ENCODE results near the gene KCNT2. TPM values are rescaled to one million over a fixed set of nuclear protein-coding genes. Genes with fewer than 3 reads are reported as not detected.

Gene KCNT2
- total and polyA plus RNA-seq, 10 of the 15 experiments (the other 5 are each of a cell fraction or from before 2014, with no cell fraction given) = not detected

- FAIRE-seq = no peak
- ATAC-seq = no peak
- DNase-seq (ENCODE audit: low read depth, low spot score) = no peak
- no peaks in the 10 kb centered on the region for H4K20me1 ChIP-seq (ENCODE audit: control insufficient read depth, insufficient read depth)
- no TSS peak for BruUV-seq (replicated peaks)
- no peaks in the 10 kb centered on the region for H3K9me3 ChIP-seq (replicated peaks; ENCODE audit: control insufficient read depth, insufficient read depth, low read length)
- intact Hi-C loops (cut with micrococcal nuclease; ENCODE audit: unreplicated experiment) = loop anchor here (10.0 kb wide), 1 partner anchor 307 kb away; no protein-coding TSS in a partner anchor
- TF ChIP-seq HDAC2 (IDR thresholded peaks at IDR 0.05) (no peak), CUX1 (IDR thresholded peaks at IDR 0.05; ENCODE audit: insufficient replicate concordance, low read depth, low read length) (no peak), TCF3 (IDR thresholded peaks at IDR 0.05; ENCODE audit: borderline replicate concordance, insufficient read depth, low read depth, low read length) (no peak), ZNF207 (IDR thresholded peaks at IDR 0.05; ENCODE audit: borderline replicate concordance) (no peak), EZH2 (IDR thresholded peaks at IDR 0.05; ENCODE audit: borderline replicate concordance, control insufficient read depth, low read depth, low read length) (no peak), NBN (IDR thresholded peaks at IDR 0.05) (no peak), POLR2AphosphoS2 (IDR thresholded peaks at IDR 0.05; ENCODE audit: low read depth, low read length) (no peak)
- in situ Hi-C loops (cut with MboI) = no loop called here
- H3K27me3 ChIP-seq (replicated peaks in 1 of 2; ENCODE audit: control insufficient read depth in 2 of 2, insufficient read depth in 2 of 2, low read length in 1 of 2) = no peaks in the 10 kb centered on the region
- no peak overlapping the region for H3K27ac ChIP-seq (ENCODE audit: control insufficient read depth, insufficient read depth)
- no peak overlapping the region for H3K4me2 ChIP-seq (ENCODE audit: control insufficient read depth, insufficient read depth)
- H3K4me3 ChIP-seq = no peak overlapping the region
- H3K36me3 ChIP-seq (ENCODE audit: control insufficient read depth in 2 of 2, insufficient read depth in 2 of 2, low read length in 1 of 2) = no peaks in the 10 kb centered on the region
- WGBS (ENCODE audit: insufficient coverage, insufficient replicate concordance, low lambda C conversion rate, missing lambda C conversion rate) = 0% methylated on average over 1 of the region's 1 CpG
- ChIA-PET RAD21 (ENCODE audit: unreplicated experiment) (no interaction called here), POLR2A (no interaction called here), SMC1A (ENCODE audit: uncharacterized antibody, unreplicated experiment) (interaction anchor here (1.7 kb wide), 1 partner anchor 13 kb away, joined by 3 read pairs; no protein-coding TSS in a partner anchor), CTCF (no interaction called here)
- no peaks in the 10 kb centered on the region for H3K4me1 ChIP-seq (ENCODE audit: control insufficient read depth, insufficient read depth, low read length)
- no peak overlapping the region for H3K9ac ChIP-seq (ENCODE audit: control insufficient read depth, insufficient read depth, low read length)
- no peak overlapping the region for H2AFZ ChIP-seq (ENCODE audit: control insufficient read depth, low read depth, low read length)
- no peaks in the 10 kb centered on the region for H3K79me2 ChIP-seq (ENCODE audit: control insufficient read depth, insufficient read depth, low read length)
Observed at GRCh38 chr1:196357913-196358312, 250.3 kb downstream of the KCNT2 start.

All from GM12878 (cell line).